K562 (cell line): ENCODE measurements around the gene ZNF625. TPM values are rescaled to one million over a fixed set of nuclear protein-coding genes. Genes with fewer than 3 reads are reported as not detected.

Experiments used
- ATAC-seq: fragments of 200-7000 bp; cut with Tn5 transposase; 3 replicates; pipeline ENCODE4 v1.9.1; 2020; ENCODE audit warnings: moderate library complexity
- BruUV-seq: library from RNA; stranded (reverse); fragments of 400-500 nt; replicated peaks from 2 replicates; lab custom pipeline; 2021; lab: Mats Ljungman, UMichigan
- CTCF ChIA-PET: fragments of 300-600 bp; formaldehyde crosslinking; extraction: SDS; loops from one replicate; lab custom pipeline; 2021; ENCODE audit warnings: low intra/inter-chr PET ratio; lab: Yijun Ruan, JAX
- POLR2A ChIA-PET: fragments of 300-600, 350-650 bp; sonication (Branson Sonifier 250); formaldehyde crosslinking; extraction: SDS; loops from one replicate; lab custom pipeline; 2021; ENCODE audit warnings: antibody characterized with exemption, inconsistent platforms; lab: Yijun Ruan, JAX
- DNase-seq, 4 experiments: peaks; one replicate each; pipeline versions ENCODE4 v3.0.0 to v3.0.0-alpha.2; 2011 to 2018; ENCODE audit warnings: low spot score in 3 of 4, mixed read lengths in 3 of 4; ENCODE audit errors: extremely low read depth in 1 of 4
- FAIRE-seq: peaks from 2 replicates; lab custom pipeline; 2011; peaks lifted over from hg19 to GRCh38; lab: Jason Lieb, UNC
- H2AFZ ChIP-seq: 2 replicates; pipeline ENCODE4 v1.6.0; 2011; ENCODE audit warnings: low read depth, low read length, control low read depth, inconsistent platforms
- H3K27ac ChIP-seq: fragments of 200-600 bp; 3 replicates; pipeline ENCODE4 v1.8.0; 2011; ENCODE audit warnings: low read depth, mild to moderate bottlenecking, control low read depth, inconsistent platforms, low read length, moderate library complexity, mixed read lengths; ENCODE audit errors: extremely low read depth
- H3K27me3 ChIP-seq, 2 experiments: fragments of 300-600 bp in 1 of 2; 2 replicates in 1 of 2; 3 replicates in 1 of 2; pipeline versions ENCODE4 v1.6.0 to v1.8.0; 2011; ENCODE audit warnings: inconsistent platforms in 2 of 2, low read length in 2 of 2, mild to moderate bottlenecking in 1 of 2, mixed read lengths in 1 of 2, moderate library complexity in 1 of 2; ENCODE audit not compliant: control insufficient read depth in 2 of 2, insufficient read depth in 2 of 2
- H3K36me3 ChIP-seq: fragments of 300-600 bp; 3 replicates; pipeline ENCODE4 v1.8.0; 2011; ENCODE audit warnings: mild to moderate bottlenecking, low read length, inconsistent platforms; ENCODE audit not compliant: control insufficient read depth, insufficient read depth
- H3K4me1 ChIP-seq, 2 experiments: fragments of 200-600 bp in 1 of 2; replicated peaks in 1 of 2; 2 replicates in 1 of 2; 3 replicates in 1 of 2; pipeline versions ENCODE4 v1.5.1 to v1.8.0; 2011; ENCODE audit warnings: inconsistent platforms in 2 of 2, low read length in 2 of 2, mild to moderate bottlenecking in 1 of 2, mixed read lengths in 1 of 2, moderate library complexity in 1 of 2; ENCODE audit not compliant: control insufficient read depth in 2 of 2, insufficient read depth in 2 of 2
- H3K4me2 ChIP-seq: 2 replicates; pipeline ENCODE4 v1.6.1; 2011; ENCODE audit warnings: low read length, control low read depth, inconsistent platforms, mixed read lengths; ENCODE audit not compliant: insufficient read depth
- H3K4me3 ChIP-seq: fragments of 200-600 bp; sonication (generic), shearing (Covaris generic); 2 replicates; pipeline ENCODE4 v1.5.1; 2016; ENCODE audit warnings: control low read depth, inconsistent platforms
- H3K79me2 ChIP-seq: fragments of 200-600 bp; 3 replicates; pipeline ENCODE4 v1.8.0; 2011; ENCODE audit warnings: low read length, inconsistent platforms; ENCODE audit not compliant: control insufficient read depth, insufficient read depth
- H3K9ac ChIP-seq, 2 experiments: 2 replicates each; pipeline versions ENCODE4 v1.6.0 to v1.6.1; 2011; ENCODE audit warnings: low read depth in 2 of 2, low read length in 2 of 2, control low read depth in 1 of 2, inconsistent platforms in 1 of 2, mild to moderate bottlenecking in 1 of 2, mixed read lengths in 1 of 2; ENCODE audit not compliant: insufficient read depth in 1 of 2
- H3K9me1 ChIP-seq: one replicate; pipeline ENCODE4 v1.6.0; 2011; ENCODE audit warnings: inconsistent platforms, mild to moderate bottlenecking, low read length, moderate library complexity; ENCODE audit not compliant: control insufficient read depth, insufficient read depth
- H3K9me3 ChIP-seq: replicated peaks from 2 replicates; pipeline ENCODE4 v1.5.1; 2011; ENCODE audit warnings: low read depth, low read length, inconsistent platforms; ENCODE audit not compliant: control insufficient read depth, insufficient read depth
- H4K20me1 ChIP-seq: replicated peaks from 2 replicates; pipeline ENCODE4 v1.6.1; 2011; ENCODE audit warnings: low read length, inconsistent platforms, mixed read lengths; ENCODE audit not compliant: control insufficient read depth, insufficient read depth
- CBX1 ChIP-seq: sonication (generic); IDR thresholded peaks from 2 replicates; pipeline ENCODE4 v1.6.1; 2016; ENCODE audit warnings: antibody characterized with exemption, low read depth, mild to moderate bottlenecking
- ELK3 ChIP-seq: fragments of 450-650 bp; formaldehyde crosslinking; IDR thresholded peaks from 2 replicates; pipeline ENCODE4 v1.4.0; 2020; ENCODE audit warnings: mild to moderate bottlenecking
- HDAC1 ChIP-seq, 2 experiments: fragments of 450-650 bp; IDR thresholded peaks; 2 replicates each; pipeline ENCODE4 v1.6.1; 2016 to 2017; ENCODE audit warnings: inconsistent platforms in 1 of 2, mild to moderate bottlenecking in 1 of 2, moderate library complexity in 1 of 2
- ILK ChIP-seq: fragments of 450-650 bp; IDR thresholded peaks from 2 replicates; pipeline ENCODE4 v1.6.1; 2016; ENCODE audit warnings: missing genetic modification characterization, low read depth, mild to moderate bottlenecking, missing compliant biosample characterization, moderate library complexity, borderline replicate concordance
- IRF2 ChIP-seq: sonication (generic); formaldehyde crosslinking; IDR thresholded peaks from 2 replicates; pipeline ENCODE4 v1.8.1; 2022; ENCODE audit warnings: mild to moderate bottlenecking, missing genetic modification reagents
- PHB2 ChIP-seq: fragments of 450-650 bp; IDR thresholded peaks from 2 replicates; pipeline ENCODE4 v1.6.1; 2017; ENCODE audit warnings: low read depth
- TAL1 ChIP-seq: fragments of 450-650 bp; IDR thresholded peaks from 2 replicates; pipeline ENCODE4 v1.6.1; 2016; ENCODE audit warnings: mild to moderate bottlenecking
- TBP ChIP-seq: optimal IDR thresholded peaks from 2 replicates; pipeline ENCODE3; 2011; ENCODE audit warnings: low read depth, low read length, improper control_type of control experiment
- TEAD4 ChIP-seq, 2 experiments: sonication (generic) in 1 of 2; formaldehyde crosslinking in 1 of 2; IDR thresholded peaks; 2 replicates each; pipeline versions ENCODE4 v1.6.1 to v1.8.0; 2012 to 2022; ENCODE audit warnings: borderline replicate concordance in 1 of 2, inconsistent platforms in 1 of 2, low read length in 1 of 2, mild to moderate bottlenecking in 1 of 2, missing genetic modification reagents in 1 of 2
- ZEB2 ChIP-seq: fragments of 450-650 bp; IDR thresholded peaks from 2 replicates; pipeline ENCODE4 v1.6.1; 2016
- ZFP30 ChIP-seq: fragments of 250-450 bp; sonication (Bioruptor Pico); IDR thresholded peaks from 2 replicates; pipeline ENCODE4 v1.8.0; 2022; ENCODE audit warnings: moderate library complexity, mild to moderate bottlenecking, inconsistent platforms, borderline replicate concordance
- ZNF133 ChIP-seq: fragments of 250-450 bp; sonication (Bioruptor Pico); IDR thresholded peaks from 2 replicates; pipeline ENCODE4 v1.4.0; 2020; ENCODE audit warnings: mild to moderate bottlenecking
- ZNF280A ChIP-seq: fragments of 450-650 bp; IDR thresholded peaks from 2 replicates; pipeline ENCODE4 v1.6.1; 2018; ENCODE audit warnings: mild to moderate bottlenecking, low read depth; ENCODE audit not compliant: partially characterized antibody
- WGBS: fragments of 100-300 bp; shearing (Covaris generic); methylation state at CpG from one replicate; pipeline ENCODE4 v1.1.6; 2016; ENCODE audit warnings: low coverage, mixed read lengths; ENCODE audit not compliant: insufficient coverage; ENCODE audit errors: missing lambda C conversion rate; 5-methylcytosine and 5-hydroxymethylcytosine counted together
- in situ Hi-C: fragments of 300-500 bp; cut with MboI; formaldehyde crosslinking; loops from 4 replicates; pipeline ENCODE4 v1.15.0; 2018; ENCODE audit warnings: inconsistent platforms, mixed read lengths
- intact Hi-C: fragments of 100-400 bp; cut with micrococcal nuclease; formaldehyde crosslinking; loops from 2 replicates; pipeline ENCODE4 v1.14.2; 2022
- polyA plus RNA-seq, 8 experiments: library from polyadenylated mRNA; depleted of rRNA in 4 of 8; stranded (reverse) in 5 of 8; unstranded in 3 of 8; fragments of >200 nt; fragmentation: Nextera tagmentation in 2 of 8; fragmentation: Illumina TruSeq in 1 of 8; extraction: Ambion mirVana in 2 of 8; extraction: Trizol in 1 of 8; gene quantifications; 2 replicates each; pipeline versions ENCODE4 v1.2.1 to v1.2.3, GENCODE V29; 2011 to 2014; ENCODE audit warnings: inconsistent platforms in 1 of 8, missing spikeins in 1 of 8
- total RNA-seq, 7 experiments: library from RNA; depleted of rRNA in 6 of 7; stranded (reverse); fragments of >200 nt in 6 of 7; fragmentation: Illumina TruSeq in 2 of 7; extraction: Trizol in 2 of 7; gene quantifications; 2 replicates each; pipeline versions ENCODE4 v1.2.1 to v1.2.3, GENCODE V29; 2011 to 2021; ENCODE audit warnings: low replicate concordance in 1 of 7
- TF ChIP-seq, protein P1 (sequence below): sonication (generic); formaldehyde crosslinking; IDR thresholded peaks from 2 replicates; pipeline ENCODE4 v1.8.0; 2023; ENCODE audit warnings: mild to moderate bottlenecking, missing genetic modification reagents
- TF ChIP-seq, protein P2 (sequence below): sonication (generic); formaldehyde crosslinking; IDR thresholded peaks from 2 replicates; pipeline ENCODE4 v1.8.1; 2023; ENCODE audit warnings: mild to moderate bottlenecking, missing genetic modification reagents

ZNF625 gene
- total and polyA plus RNA-seq, 9 of the 15 experiments (the other 6 are each of a cell fraction or from before 2014, with no cell fraction given), result 0.07 to 0.09 TPM; not detected in 7

- ATAC-seq (no peak), DNase-seq (no peak), FAIRE-seq (no peak)
- peaks cover 27% of the 10 kb centered on the region; the same call in 2 of the 3 replicates for H3K36me3 ChIP-seq
- H3K79me2 ChIP-seq, result no peaks in the 10 kb centered on the region
- H2AFZ ChIP-seq, result no peak overlapping the region
- H3K9me1 ChIP-seq, result no peaks in the 10 kb centered on the region
- H3K4me2 ChIP-seq, result no peak overlapping the region
- H3K9me3 ChIP-seq, result peaks cover 13% of the 10 kb centered on the region
- no TSS peak for BruUV-seq
- H3K27me3 ChIP-seq, result no peaks in the 10 kb centered on the region
- H3K4me3 ChIP-seq, result no peak overlapping the region
- 60% methylated on average over 2 of the region's 3 CpGs for WGBS
- in situ Hi-C loops, result no loop called here
- H3K4me1 ChIP-seq, result no peaks in the 10 kb centered on the region
- ChIA-PET POLR2A (no interaction called here), CTCF (no interaction called here)
- H3K9ac ChIP-seq, result no peak overlapping the region
- intact Hi-C loops, result no loop called here
- H3K27ac ChIP-seq, result no peak overlapping the region
- H4K20me1 ChIP-seq, result no peaks in the 10 kb centered on the region
- TF ChIP-seq PHB2 (no peak), ELK3 (CRISPR knock-in tag) (no peak), TEAD4 (IDR thresholded peaks at IDR 0.05; ENCODE audit: low read length) (0 out of 2 replicates have a peak, but pooled peaks have one; percentile 17), TEAD4 (CRISPR knock-in tag; IDR thresholded peaks at IDR 0.05; ENCODE audit: borderline replicate concordance) (no peak), IRF2 (no peak), ILK (tag) (no peak), HDAC1 (IDR thresholded peaks at IDR 0.05) (no peak), CBX1 (0 out of 2 replicates have a peak, but pooled peaks have one; percentile 43), ZNF280A (peak; percentile 93), TAL1 (no peak), ZNF133 (CRISPR knock-in tag) (no peak), ZFP30 (CRISPR knock-in tag) (no peak), TBP (no peak), ZEB2 (peak; percentile 76)
- TF ChIP-seq, protein P1, sequence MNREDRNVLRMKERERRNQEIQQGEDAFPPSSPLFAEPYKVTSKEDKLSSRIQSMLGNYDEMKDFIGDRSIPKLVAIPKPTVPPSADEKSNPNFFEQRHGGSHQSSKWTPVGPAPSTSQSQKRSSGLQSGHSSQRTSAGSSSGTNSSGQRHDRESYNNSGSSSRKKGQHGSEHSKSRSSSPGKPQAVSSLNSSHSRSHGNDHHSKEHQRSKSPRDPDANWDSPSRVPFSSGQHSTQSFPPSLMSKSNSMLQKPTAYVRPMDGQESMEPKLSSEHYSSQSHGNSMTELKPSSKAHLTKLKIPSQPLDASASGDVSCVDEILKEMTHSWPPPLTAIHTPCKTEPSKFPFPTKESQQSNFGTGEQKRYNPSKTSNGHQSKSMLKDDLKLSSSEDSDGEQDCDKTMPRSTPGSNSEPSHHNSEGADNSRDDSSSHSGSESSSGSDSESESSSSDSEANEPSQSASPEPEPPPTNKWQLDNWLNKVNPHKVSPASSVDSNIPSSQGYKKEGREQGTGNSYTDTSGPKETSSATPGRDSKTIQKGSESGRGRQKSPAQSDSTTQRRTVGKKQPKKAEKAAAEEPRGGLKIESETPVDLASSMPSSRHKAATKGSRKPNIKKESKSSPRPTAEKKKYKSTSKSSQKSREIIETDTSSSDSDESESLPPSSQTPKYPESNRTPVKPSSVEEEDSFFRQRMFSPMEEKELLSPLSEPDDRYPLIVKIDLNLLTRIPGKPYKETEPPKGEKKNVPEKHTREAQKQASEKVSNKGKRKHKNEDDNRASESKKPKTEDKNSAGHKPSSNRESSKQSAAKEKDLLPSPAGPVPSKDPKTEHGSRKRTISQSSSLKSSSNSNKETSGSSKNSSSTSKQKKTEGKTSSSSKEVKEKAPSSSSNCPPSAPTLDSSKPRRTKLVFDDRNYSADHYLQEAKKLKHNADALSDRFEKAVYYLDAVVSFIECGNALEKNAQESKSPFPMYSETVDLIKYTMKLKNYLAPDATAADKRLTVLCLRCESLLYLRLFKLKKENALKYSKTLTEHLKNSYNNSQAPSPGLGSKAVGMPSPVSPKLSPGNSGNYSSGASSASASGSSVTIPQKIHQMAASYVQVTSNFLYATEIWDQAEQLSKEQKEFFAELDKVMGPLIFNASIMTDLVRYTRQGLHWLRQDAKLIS (CRISPR knock-in tag), result no peak
- TF ChIP-seq, protein P2, sequence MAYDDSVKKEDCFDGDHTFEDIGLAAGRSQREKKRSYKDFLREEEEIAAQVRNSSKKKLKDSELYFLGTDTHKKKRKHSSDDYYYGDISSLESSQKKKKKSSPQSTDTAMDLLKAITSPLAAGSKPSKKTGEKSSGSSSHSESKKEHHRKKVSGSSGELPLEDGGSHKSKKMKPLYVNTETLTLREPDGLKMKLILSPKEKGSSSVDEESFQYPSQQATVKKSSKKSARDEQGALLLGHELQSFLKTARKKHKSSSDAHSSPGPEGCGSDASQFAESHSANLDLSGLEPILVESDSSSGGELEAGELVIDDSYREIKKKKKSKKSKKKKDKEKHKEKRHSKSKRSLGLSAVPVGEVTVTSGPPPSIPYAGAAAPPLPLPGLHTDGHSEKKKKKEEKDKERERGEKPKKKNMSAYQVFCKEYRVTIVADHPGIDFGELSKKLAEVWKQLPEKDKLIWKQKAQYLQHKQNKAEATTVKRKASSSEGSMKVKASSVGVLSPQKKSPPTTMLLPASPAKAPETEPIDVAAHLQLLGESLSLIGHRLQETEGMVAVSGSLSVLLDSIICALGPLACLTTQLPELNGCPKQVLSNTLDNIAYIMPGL (CRISPR knock-in tag), result no peak
Measured at GRCh38 chr19:12133069-12133468, 23.5 kb downstream of the ZNF625 start.
